WTC11 (cell line): ENCODE measurements around the gene KLHDC2. TPM values are rescaled to one million over a fixed set of nuclear protein-coding genes. Genes with fewer than 3 reads are reported as not detected.
"Not testable (repeated sequence)": the region's sequence is repeated elsewhere in the genome, so short reads cannot be mapped to it uniquely, and the experiment has no call there.

Experiments used
- ATAC-seq: fragments of 200-7000 bp; cut with Tn5 transposase; 2 replicates; pipeline ENCODE4 v1.10.0; 2021; ENCODE audit warnings: mild to moderate bottlenecking, moderate library complexity
- CTCF ChIA-PET: fragments of 300-600 bp; sonication (Branson Sonifier 250); formaldehyde crosslinking; loops from one replicate; lab custom pipeline; 2021; ENCODE audit warnings: antibody characterized with exemption; lab: Charles Lee
- POLR2A ChIA-PET: fragments of 350-600 bp; sonication (Branson Sonifier 250); formaldehyde crosslinking; loops from one replicate; lab custom pipeline; 2021; ENCODE audit warnings: antibody characterized with exemption; lab: Charles Lee
- DNase-seq: peaks from one replicate; pipeline ENCODE4 v3.0.0; 2021; ENCODE audit warnings: low spot score
- H3K27ac Mint-ChIP-seq: 2 replicates; pipeline ENCODE4 v1.8.0; 2021; ENCODE audit warnings: mixed read lengths
- H3K27me3 Mint-ChIP-seq: 2 replicates; pipeline ENCODE4 v1.8.0; 2021; ENCODE audit warnings: low read depth, mild to moderate bottlenecking, moderate library complexity, mixed read lengths
- H3K36me3 Mint-ChIP-seq: 2 replicates; pipeline ENCODE4 v1.8.0; 2021; ENCODE audit warnings: mixed read lengths
- H3K4me1 Mint-ChIP-seq: 2 replicates; pipeline ENCODE4 v1.8.0; 2022; ENCODE audit warnings: mixed read lengths
- H3K4me3 Mint-ChIP-seq: 2 replicates; pipeline ENCODE4 v1.8.0; 2021; ENCODE audit warnings: mild to moderate bottlenecking, moderate library complexity, mixed read lengths
- H3K9me3 Mint-ChIP-seq: 2 replicates; pipeline ENCODE4 v1.8.0; 2021; ENCODE audit warnings: mixed read lengths
- ATF3 ChIP-seq: sonication (generic); formaldehyde crosslinking; conservative IDR thresholded peaks from 2 replicates; pipeline ENCODE4 v1.8.1; 2022; ENCODE audit warnings: mild to moderate bottlenecking, missing genetic modification reagents
- ETV6 ChIP-seq: sonication (generic); formaldehyde crosslinking; IDR thresholded peaks from 2 replicates; pipeline ENCODE4 v1.8.1; 2022; ENCODE audit warnings: mild to moderate bottlenecking, missing genetic modification reagents
- FOXJ3 ChIP-seq: sonication (generic); formaldehyde crosslinking; IDR thresholded peaks from 2 replicates; pipeline ENCODE4 v1.9.0; 2021; ENCODE audit warnings: missing genetic modification reagents, mild to moderate bottlenecking, borderline replicate concordance
- FOXK1 ChIP-seq: sonication (generic); formaldehyde crosslinking; IDR thresholded peaks from 2 replicates; pipeline ENCODE4 v1.8.0; 2022; ENCODE audit warnings: mild to moderate bottlenecking, moderate library complexity, missing genetic modification reagents
- HMGA2 ChIP-seq: fragments of 250-450 bp; sonication (Bioruptor Pico); IDR thresholded peaks from 2 replicates; pipeline ENCODE4 v1.4.0; 2021; ENCODE audit warnings: mild to moderate bottlenecking, moderate library complexity
- JAZF1 ChIP-seq: fragments of 250-450 bp; sonication (Bioruptor Pico); IDR thresholded peaks from 2 replicates; pipeline ENCODE4 v1.9.0; 2021; ENCODE audit warnings: moderate library complexity, mild to moderate bottlenecking, inconsistent platforms
- JUN ChIP-seq: sonication (generic); formaldehyde crosslinking; IDR thresholded peaks from 2 replicates; pipeline ENCODE4 v1.8.0; 2023; ENCODE audit warnings: mild to moderate bottlenecking, missing genetic modification reagents
- NR3C1 ChIP-seq: sonication (generic); formaldehyde crosslinking; conservative IDR thresholded peaks from 2 replicates; pipeline ENCODE4 v1.8.1; 2023; ENCODE audit warnings: low read depth, mild to moderate bottlenecking, missing genetic modification reagents
- TEAD4 ChIP-seq: sonication (generic); formaldehyde crosslinking; IDR thresholded peaks from 2 replicates; pipeline ENCODE4 v1.8.0; 2022; ENCODE audit warnings: mild to moderate bottlenecking, missing genetic modification reagents
- ZBTB21 ChIP-seq: sonication (generic); formaldehyde crosslinking; IDR thresholded peaks from 2 replicates; pipeline ENCODE4 v1.8.1; 2023; ENCODE audit warnings: mild to moderate bottlenecking, missing genetic modification reagents, borderline replicate concordance
- ZNF263 ChIP-seq: sonication (generic); formaldehyde crosslinking; IDR thresholded peaks from 2 replicates; pipeline ENCODE4 v1.8.1; 2022; ENCODE audit warnings: low read depth, mild to moderate bottlenecking, moderate library complexity, missing genetic modification reagents
- ZNF512 ChIP-seq: sonication (generic); formaldehyde crosslinking; IDR thresholded peaks from 2 replicates; pipeline ENCODE4 v1.8.1; 2022; ENCODE audit warnings: missing genetic modification reagents, borderline replicate concordance
- total RNA-seq: library from RNA; stranded (reverse); gene quantifications from 3 replicates; pipeline ENCODE4 v1.2.3, GENCODE V29; 2021
- TF ChIP-seq, protein P1 (sequence below): fragments of 250-450 bp; sonication (Bioruptor Pico); IDR thresholded peaks from 2 replicates; pipeline ENCODE4 v1.9.0; 2021; ENCODE audit warnings: mild to moderate bottlenecking
- TF ChIP-seq, protein P2 (sequence below): sonication (generic); formaldehyde crosslinking; IDR thresholded peaks from 2 replicates; pipeline ENCODE4 v1.8.1; 2022; ENCODE audit warnings: mild to moderate bottlenecking, moderate library complexity, missing genetic modification reagents
- TF ChIP-seq, protein P3 (sequence below): sonication (generic); formaldehyde crosslinking; conservative IDR thresholded peaks from 2 replicates; pipeline ENCODE4 v1.8.1; 2023; ENCODE audit warnings: mild to moderate bottlenecking, low read depth, missing genetic modification reagents, moderate library complexity
- TF ChIP-seq, protein P4 (sequence below): sonication (generic); formaldehyde crosslinking; IDR thresholded peaks from 2 replicates; pipeline ENCODE4 v1.8.1; 2022; ENCODE audit warnings: low read depth, missing genetic modification reagents, borderline replicate concordance
- TF ChIP-seq, protein P5 (sequence below): sonication (generic); formaldehyde crosslinking; IDR thresholded peaks from 2 replicates; pipeline ENCODE4 v1.8.1; 2023; ENCODE audit warnings: mild to moderate bottlenecking, missing genetic modification reagents

The KLHDC2 gene
- total RNA-seq, 1 experiment from 2014 or later = 47.6 TPM

DNA sequence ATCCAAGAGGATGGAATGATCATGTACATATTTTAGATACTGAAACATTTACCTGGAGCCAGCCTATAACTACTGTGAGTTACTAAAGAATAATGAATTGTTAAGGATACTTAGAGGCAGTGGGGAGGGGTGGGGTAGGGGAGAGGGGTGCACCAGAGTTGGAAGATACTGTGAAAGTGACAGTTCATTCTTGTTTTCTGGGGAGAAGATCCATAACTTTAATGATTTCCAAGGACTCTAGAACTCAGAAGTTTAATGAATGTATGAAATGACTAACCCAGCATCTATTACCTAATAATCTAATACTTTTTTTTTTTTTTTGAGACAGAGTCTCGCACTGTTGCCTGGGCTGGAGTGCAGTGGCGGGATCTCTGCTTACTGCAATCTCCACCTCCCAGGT, 10.5 kb downstream of the KLHDC2 start:
- TF ChIP-seq ZNF512 (CRISPR knock-in tag) (no peak), FOXJ3 (no peak), ZNF263 (CRISPR knock-in tag) (no peak), ETV6 (no peak), JUN (no peak), HMGA2 (no peak), ZBTB21 (CRISPR knock-in tag) (no peak)
- TF ChIP-seq, protein P1, sequence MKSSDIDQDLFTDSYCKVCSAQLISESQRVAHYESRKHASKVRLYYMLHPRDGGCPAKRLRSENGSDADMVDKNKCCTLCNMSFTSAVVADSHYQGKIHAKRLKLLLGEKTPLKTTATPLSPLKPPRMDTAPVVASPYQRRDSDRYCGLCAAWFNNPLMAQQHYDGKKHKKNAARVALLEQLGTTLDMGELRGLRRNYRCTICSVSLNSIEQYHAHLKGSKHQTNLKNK (CRISPR knock-in tag) = no peak
- TF ChIP-seq, protein P2, sequence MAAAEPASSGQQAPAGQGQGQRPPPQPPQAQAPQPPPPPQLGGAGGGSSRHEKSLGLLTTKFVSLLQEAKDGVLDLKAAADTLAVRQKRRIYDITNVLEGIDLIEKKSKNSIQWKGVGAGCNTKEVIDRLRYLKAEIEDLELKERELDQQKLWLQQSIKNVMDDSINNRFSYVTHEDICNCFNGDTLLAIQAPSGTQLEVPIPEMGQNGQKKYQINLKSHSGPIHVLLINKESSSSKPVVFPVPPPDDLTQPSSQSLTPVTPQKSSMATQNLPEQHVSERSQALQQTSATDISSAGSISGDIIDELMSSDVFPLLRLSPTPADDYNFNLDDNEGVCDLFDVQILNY (CRISPR knock-in tag) = no peak
- TF ChIP-seq, protein P3, sequence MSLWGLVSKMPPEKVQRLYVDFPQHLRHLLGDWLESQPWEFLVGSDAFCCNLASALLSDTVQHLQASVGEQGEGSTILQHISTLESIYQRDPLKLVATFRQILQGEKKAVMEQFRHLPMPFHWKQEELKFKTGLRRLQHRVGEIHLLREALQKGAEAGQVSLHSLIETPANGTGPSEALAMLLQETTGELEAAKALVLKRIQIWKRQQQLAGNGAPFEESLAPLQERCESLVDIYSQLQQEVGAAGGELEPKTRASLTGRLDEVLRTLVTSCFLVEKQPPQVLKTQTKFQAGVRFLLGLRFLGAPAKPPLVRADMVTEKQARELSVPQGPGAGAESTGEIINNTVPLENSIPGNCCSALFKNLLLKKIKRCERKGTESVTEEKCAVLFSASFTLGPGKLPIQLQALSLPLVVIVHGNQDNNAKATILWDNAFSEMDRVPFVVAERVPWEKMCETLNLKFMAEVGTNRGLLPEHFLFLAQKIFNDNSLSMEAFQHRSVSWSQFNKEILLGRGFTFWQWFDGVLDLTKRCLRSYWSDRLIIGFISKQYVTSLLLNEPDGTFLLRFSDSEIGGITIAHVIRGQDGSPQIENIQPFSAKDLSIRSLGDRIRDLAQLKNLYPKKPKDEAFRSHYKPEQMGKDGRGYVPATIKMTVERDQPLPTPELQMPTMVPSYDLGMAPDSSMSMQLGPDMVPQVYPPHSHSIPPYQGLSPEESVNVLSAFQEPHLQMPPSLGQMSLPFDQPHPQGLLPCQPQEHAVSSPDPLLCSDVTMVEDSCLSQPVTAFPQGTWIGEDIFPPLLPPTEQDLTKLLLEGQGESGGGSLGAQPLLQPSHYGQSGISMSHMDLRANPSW (CRISPR knock-in tag) = no peak
- TF ChIP-seq, protein P4, sequence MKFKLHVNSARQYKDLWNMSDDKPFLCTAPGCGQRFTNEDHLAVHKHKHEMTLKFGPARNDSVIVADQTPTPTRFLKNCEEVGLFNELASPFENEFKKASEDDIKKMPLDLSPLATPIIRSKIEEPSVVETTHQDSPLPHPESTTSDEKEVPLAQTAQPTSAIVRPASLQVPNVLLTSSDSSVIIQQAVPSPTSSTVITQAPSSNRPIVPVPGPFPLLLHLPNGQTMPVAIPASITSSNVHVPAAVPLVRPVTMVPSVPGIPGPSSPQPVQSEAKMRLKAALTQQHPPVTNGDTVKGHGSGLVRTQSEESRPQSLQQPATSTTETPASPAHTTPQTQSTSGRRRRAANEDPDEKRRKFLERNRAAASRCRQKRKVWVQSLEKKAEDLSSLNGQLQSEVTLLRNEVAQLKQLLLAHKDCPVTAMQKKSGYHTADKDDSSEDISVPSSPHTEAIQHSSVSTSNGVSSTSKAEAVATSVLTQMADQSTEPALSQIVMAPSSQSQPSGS (CRISPR knock-in tag) = no peak
- no peak overlapping the region for H3K27ac Mint-ChIP-seq
- peaks cover 59% of the 10 kb centered on the region for H3K36me3 Mint-ChIP-seq
- no peaks in the 10 kb centered on the region for H3K4me1 Mint-ChIP-seq
- DNase-seq = no peak
- CTCF ChIA-PET = no interaction called here
- ATAC-seq = no peak
- no peaks in the 10 kb centered on the region for H3K27me3 Mint-ChIP-seq
- POLR2A ChIA-PET = no interaction called here
- H3K9me3 Mint-ChIP-seq = no peaks in the 10 kb centered on the region
- no peak overlapping the region for H3K4me3 Mint-ChIP-seq

DNA sequence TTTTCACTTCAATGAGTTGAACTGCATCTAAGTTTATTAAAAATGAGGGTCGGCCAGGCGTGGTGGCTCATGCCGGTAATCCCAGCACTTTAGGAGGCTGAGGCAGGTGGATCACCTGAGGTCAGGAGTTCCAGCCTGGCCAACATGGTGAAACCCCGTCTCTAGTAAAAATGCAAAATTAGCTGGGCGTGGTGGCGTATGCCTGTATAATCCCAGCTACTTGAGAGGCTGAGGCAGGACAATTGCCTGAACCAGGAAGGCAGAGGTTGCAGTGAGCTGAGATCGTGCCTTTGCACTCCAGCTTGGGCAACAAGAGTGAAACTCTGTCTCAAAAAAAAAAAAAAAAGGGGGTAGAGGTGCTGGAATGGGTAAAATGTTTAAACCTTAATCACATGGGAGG, 13.1 kb downstream of the KLHDC2 start:
- H3K4me1 Mint-ChIP-seq, CTCF ChIA-PET, H3K27me3 Mint-ChIP-seq, DNase-seq, POLR2A ChIA-PET, H3K9me3 Mint-ChIP-seq, H3K27ac Mint-ChIP-seq, ATAC-seq, H3K4me3 Mint-ChIP-seq: not testable (repeated sequence)
- H3K36me3 Mint-ChIP-seq = peaks cover 71% of the 10 kb centered on the region

- POLR2A ChIA-PET = no interaction called here
- no peak overlapping the region for H3K4me3 Mint-ChIP-seq
- CTCF ChIA-PET = no interaction called here
- no peaks in the 10 kb centered on the region for H3K4me1 Mint-ChIP-seq
- H3K36me3 Mint-ChIP-seq = peaks cover 80% of the 10 kb centered on the region
- DNase-seq = no peak
- ATAC-seq = no peak
- no peak overlapping the region for H3K27ac Mint-ChIP-seq
- H3K9me3 Mint-ChIP-seq = no peaks in the 10 kb centered on the region
- no peaks in the 10 kb centered on the region for H3K27me3 Mint-ChIP-seq
- TF ChIP-seq FOXK1 (CRISPR knock-in tag) (no peak), ETV6 (no peak), ATF3 (no peak), JAZF1 (CRISPR knock-in tag) (no peak), NR3C1 (no peak), TEAD4 (no peak)
- TF ChIP-seq, protein P3 (CRISPR knock-in tag) = no peak
- TF ChIP-seq, protein P2 (CRISPR knock-in tag) = no peak
- TF ChIP-seq, protein P5, sequence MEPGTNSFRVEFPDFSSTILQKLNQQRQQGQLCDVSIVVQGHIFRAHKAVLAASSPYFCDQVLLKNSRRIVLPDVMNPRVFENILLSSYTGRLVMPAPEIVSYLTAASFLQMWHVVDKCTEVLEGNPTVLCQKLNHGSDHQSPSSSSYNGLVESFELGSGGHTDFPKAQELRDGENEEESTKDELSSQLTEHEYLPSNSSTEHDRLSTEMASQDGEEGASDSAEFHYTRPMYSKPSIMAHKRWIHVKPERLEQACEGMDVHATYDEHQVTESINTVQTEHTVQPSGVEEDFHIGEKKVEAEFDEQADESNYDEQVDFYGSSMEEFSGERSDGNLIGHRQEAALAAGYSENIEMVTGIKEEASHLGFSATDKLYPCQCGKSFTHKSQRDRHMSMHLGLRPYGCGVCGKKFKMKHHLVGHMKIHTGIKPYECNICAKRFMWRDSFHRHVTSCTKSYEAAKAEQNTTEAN (CRISPR knock-in tag) = no peak
Measured at GRCh38 chr14:49783394-49784014, 15.6 kb downstream of the KLHDC2 start.
